ENCODE measurements around the gene FZR1. TPM values are rescaled to one million over a fixed set of nuclear protein-coding genes. Genes with fewer than 3 reads are reported as not detected.

FZR1 gene
- total and polyA plus RNA-seq, 2 of the 8 experiments (the other 6 are each of a cell fraction or from before 2014, with no cell fraction given): 21.6 to 35.5 TPM

- Histone ChIP-seq H3K23ac (ENCODE audit: insufficient read length) (no peak within 1 kb of the TSS), H3K4me3 (ENCODE audit: extremely low read depth in 1 of 4, insufficient read depth in 2 of 4, low read depth in 3 of 4, low read length in 4 of 4) (peak within 1 kb of the TSS; percentile 67 to 76 (median 72)), H4K20me1 (replicated peaks in 1 of 2; ENCODE audit: control insufficient read depth in 1 of 2, insufficient read depth in 2 of 2, low read length in 2 of 2) (peaks cover 10 to 16% of the 10 kb centered on the region in 2 experiments), H2BK15ac (ENCODE audit: low read length) (no peak within 1 kb of the TSS; the same call in 1 of the 2 replicates), H3K18ac (ENCODE audit: extremely low read depth, low read length) (no peak within 1 kb of the TSS; the same call in none of the 2 replicates), H3K36me3 (ENCODE audit: control insufficient read depth in 2 of 4, insufficient read depth in 4 of 4, low read length in 3 of 4) (no peaks in the 10 kb centered on the region), H4K8ac (ENCODE audit: extremely low read depth, insufficient read depth, low read length) (peak within 1 kb of the TSS; percentile 51; the same call in 1 of the 2 replicates), H3K14ac (ENCODE audit: insufficient read length) (no peak within 1 kb of the TSS), H3K79me1 (ENCODE audit: low read depth, low read length) (peaks cover 5% of the 10 kb centered on the region), H3K56ac (replicated peaks; ENCODE audit: insufficient read length, low read depth, low read length) (no peak within 1 kb of the TSS), H4K91ac (replicated peaks; ENCODE audit: insufficient read length, low read length) (no peak within 1 kb of the TSS), H2BK120ac (replicated peaks; ENCODE audit: low read depth, low read length) (no peak within 1 kb of the TSS), H2AFZ (ENCODE audit: low read length) (peak within 1 kb of the TSS; percentile 96), H2BK20ac (ENCODE audit: low read length) (no peak within 1 kb of the TSS), H3K27ac (ENCODE audit: low read depth, low read length) (no peak within 1 kb of the TSS), H3K4me2 (ENCODE audit: insufficient read depth in 1 of 2, low read depth in 2 of 2, low read length in 2 of 2) (peak within 1 kb of the TSS; percentile 63 to 92), H3K4me1 (replicated peaks in 1 of 4; ENCODE audit: control insufficient read depth in 3 of 4, insufficient read depth in 4 of 4, low read length in 3 of 4) (peaks cover 0 to 8% (median 6%) of the 10 kb centered on the region in 4 experiments; a peak in 5 of 7 replicates), H4K5ac (ENCODE audit: insufficient read length, low read depth, low read length) (no peak within 1 kb of the TSS), H2BK12ac (ENCODE audit: low read depth, low read length) (no peak within 1 kb of the TSS), H3K4ac (replicated peaks; ENCODE audit: insufficient read length, low read depth, low read length) (no peak within 1 kb of the TSS), H3K9me3 (ENCODE audit: insufficient read depth in 2 of 2, low read depth in 1 of 2, low read length in 1 of 2) (no peaks in the 10 kb centered on the region), H2BK5ac (ENCODE audit: low read depth, low read length) (no peak within 1 kb of the TSS), H3K23me2 (ENCODE audit: low read depth, low read length) (peaks cover 11% of the 10 kb centered on the region), H2AK5ac (ENCODE audit: low read depth, low read length) (no peak within 1 kb of the TSS), H3K9ac (replicated peaks in 1 of 4; ENCODE audit: extremely low read depth in 1 of 4, low read depth in 3 of 4, low read length in 3 of 4) (peak within 1 kb of the TSS; percentile 7 to 66 (median 27); a peak in 6 of 7 replicates), H3K27me3 (replicated peaks in 1 of 4; ENCODE audit: control insufficient read depth in 3 of 4, extremely low read depth in 1 of 4, insufficient read depth in 3 of 4, low read length in 3 of 4) (peaks cover 0 to 15% (median 7%) of the 10 kb centered on the region in 4 experiments; a peak in 4 of 7 replicates), H3K79me2 (ENCODE audit: control insufficient read depth in 1 of 2, insufficient read depth in 2 of 2, low read length in 2 of 2) (peaks cover 0 to 8% of the 10 kb centered on the region in 2 experiments; a peak in 1 of 4 replicates)
- WGBS, 2 experiments (ENCODE audit: extremely low coverage in 1 of 2, insufficient coverage in 1 of 2, insufficient read length in 1 of 2, insufficient replicate concordance in 2 of 2, low coverage in 1 of 2, low lambda C conversion rate in 2 of 2, missing lambda C conversion rate in 1 of 2): 3% methylated on average over 30 of the region's 81 CpGs; no CpG with 5 or more reads in 1 of the 2 experiments
- no peak for FAIRE-seq
- ChIA-PET CTCF (ENCODE audit: partially characterized antibody) (interaction anchor here (0.8 to 8.5 kb wide), 10 partner anchors 10 to 96 kb away, joined by 3 to 66 read pairs (median 4); no protein-coding TSS in a partner anchor), POLR2A (ENCODE audit: partially characterized antibody) (interaction anchor here (0.8 to 2.3 kb wide), 9 partner anchors 9 to 161 kb away, joined by 3 to 12 read pairs (median 5); partner anchors contain the start of genes HMG20B and TEKTIP1)
- peak; percentile 68 to 96 for DNase-seq (ENCODE audit: low read depth in 1 of 2, low spot score in 2 of 2)
- TF ChIP-seq EGR1 (IDR thresholded peaks at IDR 0.05; ENCODE audit: borderline replicate concordance, low read depth, low read length): peak; percentile 61
- no peak for TF ChIP-seq SUZ12 (IDR thresholded peaks at IDR 0.05; ENCODE audit: low read length)
- no peak for TF ChIP-seq TCF12 (IDR thresholded peaks at IDR 0.05; ENCODE audit: low read depth, low read length)
- TF ChIP-seq TAF7 (optimal IDR thresholded peaks at IDR 0.05; ENCODE audit: borderline replicate concordance, low read depth, low read length): no peak
- TF ChIP-seq HDAC2 (IDR thresholded peaks at IDR 0.05; ENCODE audit: borderline replicate concordance in 1 of 2, low read depth in 2 of 2, low read length in 2 of 2): peak in 1 of 2 experiments; percentile 62; a peak in 1 of 4 replicates
- peak; percentile 19; the same call in 1 of the 2 replicates for TF ChIP-seq SP2 (IDR thresholded peaks at IDR 0.05; ENCODE audit: low read length)
- TF ChIP-seq RAD21 (IDR thresholded peaks at IDR 0.05 in 1 of 2, conservative IDR thresholded peaks at IDR 0.05 in 1 of 2; ENCODE audit: low read depth in 2 of 2, low read length in 2 of 2): no peak
- no peak; the same call in 1 of the 2 replicates for TF ChIP-seq MAX (IDR thresholded peaks at IDR 0.05)
- no peak for TF ChIP-seq CBX8 (IDR thresholded peaks at IDR 0.05; ENCODE audit: borderline replicate concordance, low read depth, low read length)
- no peak for TF ChIP-seq SIN3A (conservative IDR thresholded peaks at IDR 0.05 in 1 of 2, IDR thresholded peaks at IDR 0.05 in 1 of 2; ENCODE audit: low read depth in 1 of 2, low read length in 2 of 2)
Measured at GRCh38 chr19:3557461-3558248, 51.5 kb downstream of the FZR1 start, which contains the start of gene MFSD12. TSS of gene MFSD12 (minus strand) at chr19:3557586. CDS start at chr19:3557403, 183 bp downstream.
